Caco-2 (cell line): ENCODE data around the gene C5AR2. TPM values are rescaled to one million over a fixed set of nuclear protein-coding genes. Genes with fewer than 3 reads are reported as not detected.

Source experiments
- BruUV-seq: library from RNA; stranded (reverse); fragments of 400-500 nt; replicated peaks from 2 replicates; lab custom pipeline; 2021; lab: Mats Ljungman, UMichigan
- CTCF ChIA-PET: fragments of 300-600 bp; sonication (Branson Sonifier 250); formaldehyde crosslinking; loops from one replicate; lab custom pipeline; 2022; ENCODE audit warnings: antibody characterized with exemption; lab: Charles Lee
- POLR2A ChIA-PET: fragments of 300-600 bp; sonication (Branson Sonifier 250); formaldehyde crosslinking; loops from one replicate; lab custom pipeline; 2022; ENCODE audit warnings: antibody characterized with exemption; lab: Charles Lee
- DNase-seq, 2 experiments: peaks; one replicate each; pipeline versions ENCODE4 v3.0.0 to v3.0.0-alpha.2; 2020 to 2022
- H3K27me3 ChIP-seq: replicated peaks from 2 replicates; pipeline ENCODE4 v1.6.0; 2011; ENCODE audit warnings: low read length; ENCODE audit not compliant: control insufficient read depth, insufficient read depth
- H3K36me3 ChIP-seq: 2 replicates; pipeline ENCODE4 v1.5.1; 2011; ENCODE audit warnings: low read length; ENCODE audit not compliant: control insufficient read depth, insufficient read depth
- H3K4me1 ChIP-seq: fragments of 250-450 bp; sonication (Bioruptor Pico); 2 replicates; pipeline ENCODE4 v1.5.1; 2020; ENCODE audit warnings: mild to moderate bottlenecking
- H3K4me3 ChIP-seq: 2 replicates; pipeline ENCODE4 v1.5.1; 2011; ENCODE audit warnings: low read depth, mild to moderate bottlenecking, control low read depth, low read length
- H3K9me3 ChIP-seq: fragments of 250-450 bp; sonication (Bioruptor Pico); 2 replicates; pipeline ENCODE4 v1.5.1; 2020; ENCODE audit warnings: mild to moderate bottlenecking, moderate library complexity
- H3K27ac Mint-ChIP-seq: one replicate; pipeline ENCODE4 v1.8.0; 2022; ENCODE audit warnings: mixed read lengths; ENCODE audit not compliant: unreplicated experiment
- H3K27me3 Mint-ChIP-seq: one replicate; pipeline ENCODE4 v1.8.0; 2022; ENCODE audit warnings: mixed read lengths; ENCODE audit not compliant: insufficient read depth, unreplicated experiment
- H3K36me3 Mint-ChIP-seq: one replicate; pipeline ENCODE4 v1.8.0; 2022; ENCODE audit warnings: mild to moderate bottlenecking, mixed read lengths; ENCODE audit not compliant: insufficient read depth, unreplicated experiment
- H3K4me1 Mint-ChIP-seq: one replicate; pipeline ENCODE4 v1.8.0; 2022; ENCODE audit warnings: low read depth, mixed read lengths; ENCODE audit not compliant: unreplicated experiment
- H3K4me3 Mint-ChIP-seq: one replicate; pipeline ENCODE4 v1.8.0; 2022; ENCODE audit warnings: mild to moderate bottlenecking, moderate library complexity, mixed read lengths; ENCODE audit not compliant: unreplicated experiment
- H3K9me3 Mint-ChIP-seq: one replicate; pipeline ENCODE4 v1.8.0; 2022; ENCODE audit warnings: mixed read lengths; ENCODE audit not compliant: unreplicated experiment
- intact Hi-C: fragments of 100-400 bp; cut with micrococcal nuclease; formaldehyde crosslinking; loops from one replicate; pipeline ENCODE4 v1.10.0; 2022; ENCODE audit not compliant: unreplicated experiment
- total RNA-seq: library from RNA; stranded (reverse); gene quantifications from 2 replicates; pipeline ENCODE4 v1.2.3, GENCODE V29; 2022
- TF ChIP-seq, protein P1 (sequence below), 2 experiments: fragments of 200-600 bp in 1 of 2; IDR thresholded peaks; 1 replicate in 1 of 2; 2 replicates in 1 of 2; pipeline versions ENCODE4 v1.5.1 to v1.8.0; 2011 to 2022; ENCODE audit warnings: antibody characterized with exemption in 1 of 2, control low read depth in 1 of 2, inconsistent platforms in 1 of 2, low read depth in 1 of 2, low read length in 1 of 2, mild to moderate bottlenecking in 1 of 2, moderate library complexity in 1 of 2; ENCODE audit not compliant: insufficient read depth in 1 of 2, severe bottlenecking in 1 of 2, unreplicated experiment in 1 of 2

Gene C5AR2
- total RNA-seq, 1 experiment from 2014 or later: not detected

- DNase-seq: no peak
- ChIA-PET POLR2A (no interaction called here), CTCF (no interaction called here)
- intact Hi-C loops: no loop called here
- no peaks in the 10 kb centered on the region for H3K9me3 Mint-ChIP-seq
- Histone ChIP-seq H3K36me3 (peaks cover 2% of the 10 kb centered on the region), H3K9me3 (no peaks in the 10 kb centered on the region), H3K4me3 (no peak overlapping the region), H3K4me1 (no peaks in the 10 kb centered on the region), H3K27me3 (no peaks in the 10 kb centered on the region)
- H3K27me3 Mint-ChIP-seq: no peaks in the 10 kb centered on the region
- TF ChIP-seq, protein P1, sequence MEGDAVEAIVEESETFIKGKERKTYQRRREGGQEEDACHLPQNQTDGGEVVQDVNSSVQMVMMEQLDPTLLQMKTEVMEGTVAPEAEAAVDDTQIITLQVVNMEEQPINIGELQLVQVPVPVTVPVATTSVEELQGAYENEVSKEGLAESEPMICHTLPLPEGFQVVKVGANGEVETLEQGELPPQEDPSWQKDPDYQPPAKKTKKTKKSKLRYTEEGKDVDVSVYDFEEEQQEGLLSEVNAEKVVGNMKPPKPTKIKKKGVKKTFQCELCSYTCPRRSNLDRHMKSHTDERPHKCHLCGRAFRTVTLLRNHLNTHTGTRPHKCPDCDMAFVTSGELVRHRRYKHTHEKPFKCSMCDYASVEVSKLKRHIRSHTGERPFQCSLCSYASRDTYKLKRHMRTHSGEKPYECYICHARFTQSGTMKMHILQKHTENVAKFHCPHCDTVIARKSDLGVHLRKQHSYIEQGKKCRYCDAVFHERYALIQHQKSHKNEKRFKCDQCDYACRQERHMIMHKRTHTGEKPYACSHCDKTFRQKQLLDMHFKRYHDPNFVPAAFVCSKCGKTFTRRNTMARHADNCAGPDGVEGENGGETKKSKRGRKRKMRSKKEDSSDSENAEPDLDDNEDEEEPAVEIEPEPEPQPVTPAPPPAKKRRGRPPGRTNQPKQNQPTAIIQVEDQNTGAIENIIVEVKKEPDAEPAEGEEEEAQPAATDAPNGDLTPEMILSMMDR (IDR thresholded peaks at IDR 0.05; ENCODE audit: insufficient read depth in 1 of 2, low read depth in 1 of 2, low read length in 1 of 2, severe bottlenecking in 1 of 2, unreplicated experiment in 1 of 2): no peak
- H3K27ac Mint-ChIP-seq: no peak overlapping the region
- H3K36me3 Mint-ChIP-seq: peaks cover 49% of the 10 kb centered on the region
- no peak overlapping the region for H3K4me3 Mint-ChIP-seq
- no peaks in the 10 kb centered on the region for H3K4me1 Mint-ChIP-seq
- no TSS peak for BruUV-seq
Measured at GRCh38 chr19:47370045-47370611, 38.2 kb downstream of the C5AR2 start.

DNA sequence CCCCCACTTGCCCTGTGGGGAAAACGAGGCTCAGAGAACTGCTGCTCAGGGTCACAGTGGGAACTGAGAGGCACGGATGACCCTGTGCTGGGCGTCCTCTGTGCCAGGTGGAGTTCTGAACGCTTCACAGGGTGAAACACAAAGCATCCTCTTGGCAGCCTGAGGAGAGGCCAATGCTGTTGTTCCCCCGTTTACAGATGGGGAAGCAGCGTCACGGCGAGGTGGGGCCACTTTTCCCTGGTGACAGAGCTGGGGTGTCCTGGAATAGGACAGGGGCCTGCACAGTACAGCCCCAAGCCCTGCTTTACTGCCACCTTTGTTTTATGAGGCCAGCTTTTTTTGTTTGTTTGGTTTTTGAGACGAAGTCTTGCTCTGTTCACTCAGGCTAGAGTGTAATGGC lies 39.3 kb downstream of the C5AR2 start:
- CTCF ChIA-PET: no interaction called here
- no peak for DNase-seq
- no peak overlapping the region for H3K4me3 ChIP-seq
- TF ChIP-seq, protein P1 (IDR thresholded peaks at IDR 0.05; ENCODE audit: insufficient read depth in 1 of 2, low read depth in 1 of 2, low read length in 1 of 2, severe bottlenecking in 1 of 2, unreplicated experiment in 1 of 2): no peak
- peaks cover 45% of the 10 kb centered on the region for H3K36me3 Mint-ChIP-seq
- no peaks in the 10 kb centered on the region for H3K27me3 Mint-ChIP-seq
- peaks cover 2% of the 10 kb centered on the region for H3K36me3 ChIP-seq
- intact Hi-C loops: no loop called here
- H3K9me3 ChIP-seq: no peaks in the 10 kb centered on the region
- no peaks in the 10 kb centered on the region for H3K4me1 Mint-ChIP-seq
- H3K27me3 ChIP-seq: no peaks in the 10 kb centered on the region
- no peaks in the 10 kb centered on the region for H3K9me3 Mint-ChIP-seq
- H3K4me3 Mint-ChIP-seq: no peak overlapping the region
- no TSS peak for BruUV-seq
- no peaks in the 10 kb centered on the region for H3K4me1 ChIP-seq
- no peak overlapping the region for H3K27ac Mint-ChIP-seq
- POLR2A ChIA-PET: no interaction called here

GRCh38 chr19:47372603-47373002 lies 40.6 kb downstream of the C5AR2 start:
- Mint-ChIP-seq H3K4me3 (no peak overlapping the region), H3K36me3 (peaks cover 35% of the 10 kb centered on the region)
- POLR2A ChIA-PET: interaction anchor here (0.5 kb wide), 1 partner anchor 11 kb away, joined by 3 read pairs; no protein-coding TSS in a partner anchor

More at GRCh38 chr19:47372603-47373002, 40.6 kb downstream of the C5AR2 start:
- BruUV-seq: no TSS peak
- intact Hi-C loops: no loop called here
- Histone ChIP-seq H3K36me3 (peaks cover 2% of the 10 kb centered on the region), H3K9me3 (no peaks in the 10 kb centered on the region), H3K4me3 (no peak overlapping the region), H3K4me1 (no peaks in the 10 kb centered on the region), H3K27me3 (no peaks in the 10 kb centered on the region)
- CTCF ChIA-PET: interaction anchor here (0.5 kb wide), 1 partner anchor 24 kb away, joined by 8 read pairs; the partner anchor contains the start of gene DHX34
- no peaks in the 10 kb centered on the region for H3K9me3 Mint-ChIP-seq
- H3K27me3 Mint-ChIP-seq: no peaks in the 10 kb centered on the region
- no peaks in the 10 kb centered on the region for H3K4me1 Mint-ChIP-seq
- no peak overlapping the region for H3K27ac Mint-ChIP-seq
- no peak for DNase-seq
- TF ChIP-seq, protein P1 (IDR thresholded peaks at IDR 0.05; ENCODE audit: insufficient read depth in 1 of 2, low read depth in 1 of 2, low read length in 1 of 2, severe bottlenecking in 1 of 2, unreplicated experiment in 1 of 2): no peak
